Liver (tissue), 9 donors: Measurements from ENCODE around the gene INPP5E. TPM values are rescaled to one million over a fixed set of nuclear protein-coding genes. Genes with fewer than 3 reads are reported as not detected.

Experiments used
- DNase-seq: peaks from one replicate; pipeline ENCODE4 v3.0.0-alpha.2; 2017; ENCODE audit warnings: low spot score
- H3K27ac ChIP-seq, 2 donors: one replicate each; pipeline ENCODE4 v1.7.0; 2013; ENCODE audit warnings: inconsistent platforms in 2 of 2, low read length in 2 of 2, control low read depth in 1 of 2, low read depth in 1 of 2, mild to moderate bottlenecking in 1 of 2
- H3K27me3 ChIP-seq, 4 donors: one replicate each; pipeline versions ENCODE4 v1.6.1 to v1.7.0; 2013; ENCODE audit warnings: low read length in 3 of 4, inconsistent platforms in 1 of 4, mild to moderate bottlenecking in 1 of 4, moderate library complexity in 1 of 4; ENCODE audit not compliant: control insufficient read depth in 4 of 4, insufficient read depth in 4 of 4
- H3K36me3 ChIP-seq, 4 donors: one replicate each; pipeline versions ENCODE4 v1.6.1 to v1.7.0; 2013; ENCODE audit warnings: low read length in 3 of 4, mild to moderate bottlenecking in 3 of 4, low read depth in 1 of 4, moderate library complexity in 1 of 4; ENCODE audit not compliant: control insufficient read depth in 4 of 4, insufficient read depth in 3 of 4
- H3K4me1 ChIP-seq, 4 donors: one replicate each; pipeline versions ENCODE4 v1.6.1 to v1.7.0; 2013; ENCODE audit warnings: low read length in 3 of 4, mild to moderate bottlenecking in 3 of 4, moderate library complexity in 1 of 4; ENCODE audit not compliant: control insufficient read depth in 4 of 4, insufficient read depth in 4 of 4
- H3K4me3 ChIP-seq, 3 donors: one replicate each; pipeline versions ENCODE4 v1.6.1 to v1.7.0; 2013; ENCODE audit warnings: low read length in 3 of 3, control low read depth in 1 of 3, low read depth in 1 of 3, mild to moderate bottlenecking in 1 of 3
- H3K9ac ChIP-seq, 2 donors: one replicate each; pipeline ENCODE4 v1.7.0; 2013; ENCODE audit warnings: low read length in 2 of 2, mild to moderate bottlenecking in 2 of 2, moderate library complexity in 2 of 2, control low read depth in 1 of 2, low read depth in 1 of 2
- H3K9me3 ChIP-seq, 4 donors: one replicate each; pipeline versions ENCODE4 v1.6.1 to v1.7.0; 2013; ENCODE audit warnings: low read length in 3 of 4; ENCODE audit not compliant: control insufficient read depth in 4 of 4
- ATF3 ChIP-seq: IDR thresholded peaks from 2 replicates; pipeline ENCODE4 v1.6.1; 2016; ENCODE audit warnings: antibody characterized with exemption
- EGR1 ChIP-seq, 2 donors: IDR thresholded peaks; 2 replicates each; pipeline ENCODE4 v1.6.1; 2016 to 2018; ENCODE audit warnings: antibody characterized with exemption in 2 of 2, low read depth in 2 of 2
- FOXA1 ChIP-seq: IDR thresholded peaks from 2 replicates; pipeline ENCODE4 v1.6.1; 2016; ENCODE audit warnings: antibody characterized with exemption
- FOXA2 ChIP-seq: IDR thresholded peaks from 2 replicates; pipeline ENCODE4 v1.6.1; 2016; ENCODE audit warnings: antibody characterized with exemption
- GABPA ChIP-seq, 2 donors: IDR thresholded peaks in 1 of 2; conservative IDR thresholded peaks in 1 of 2; 2 replicates each; pipeline ENCODE4 v1.6.1; 2016; ENCODE audit warnings: antibody characterized with exemption in 2 of 2, mild to moderate bottlenecking in 1 of 2, moderate library complexity in 1 of 2
- HNF4A ChIP-seq, 2 donors: conservative IDR thresholded peaks; 2 replicates each; pipeline ENCODE4 v1.6.1; 2016; ENCODE audit warnings: antibody characterized with exemption in 2 of 2, mild to moderate bottlenecking in 2 of 2
- JUND ChIP-seq, 2 donors: IDR thresholded peaks; 2 replicates each; pipeline ENCODE4 v1.6.1; 2016; ENCODE audit warnings: antibody characterized with exemption in 2 of 2
- NR2F2 ChIP-seq: IDR thresholded peaks from 2 replicates; pipeline ENCODE4 v1.6.1; 2016; ENCODE audit warnings: antibody characterized with exemption
- RAD21 ChIP-seq, 2 donors: IDR thresholded peaks; 2 replicates each; pipeline ENCODE4 v1.6.1; 2016; ENCODE audit warnings: antibody characterized with exemption in 2 of 2, mild to moderate bottlenecking in 2 of 2
- RXRA ChIP-seq, 2 donors: IDR thresholded peaks; 2 replicates each; pipeline ENCODE4 v1.6.1; 2017 to 2018; ENCODE audit warnings: antibody characterized with exemption in 2 of 2, mild to moderate bottlenecking in 1 of 2
- SP1 ChIP-seq: IDR thresholded peaks from 2 replicates; pipeline ENCODE4 v1.6.1; 2018; ENCODE audit warnings: antibody characterized with exemption, mild to moderate bottlenecking
- TAF1 ChIP-seq: conservative IDR thresholded peaks from 2 replicates; pipeline ENCODE4 v1.6.1; 2016; ENCODE audit warnings: antibody characterized with exemption, mild to moderate bottlenecking
- YY1 ChIP-seq: IDR thresholded peaks from 2 replicates; pipeline ENCODE4 v1.6.1; 2016; ENCODE audit warnings: antibody characterized with exemption, mild to moderate bottlenecking
- ZBTB33 ChIP-seq: IDR thresholded peaks from 2 replicates; pipeline ENCODE4 v1.6.1; 2016; ENCODE audit warnings: antibody characterized with exemption
- WGBS: extraction: QIAGEN DNeasy Blood & Tissue Kit; methylation state at CpG from one replicate; pipeline ENCODE4 v1.1.7; 2013; 5-methylcytosine and 5-hydroxymethylcytosine counted together
- polyA plus RNA-seq, 2 donors: library from polyadenylated mRNA; stranded (reverse) in 1 of 2; unstranded in 1 of 2; fragments of 200-250 nt in 1 of 2; fragments of >200 nt in 1 of 2; fragmentation: Nextera tagmentation in 1 of 2; extraction: Ambion mirVana in 1 of 2; gene quantifications; one replicate each; pipeline versions ENCODE4 v1.2.1 to v1.2.3, GENCODE V29; 2013 to 2015
- total RNA-seq, 2 donors: library from RNA; depleted of rRNA; stranded (reverse); fragments of >200 nt; gene quantifications; one replicate each; pipeline ENCODE4 v1.2.3, GENCODE V29; 2014
- TF ChIP-seq, protein P1 (sequence below): IDR thresholded peaks from 2 replicates; pipeline ENCODE4 v1.6.1; 2016; ENCODE audit warnings: antibody characterized with exemption, mild to moderate bottlenecking
- TF ChIP-seq, protein P2 (sequence below): IDR thresholded peaks from 2 replicates; pipeline ENCODE4 v1.6.1; 2016; ENCODE audit warnings: antibody characterized with exemption
- TF ChIP-seq, protein P3 (sequence below): fragments of 150-350 bp; IDR thresholded peaks from 2 replicates; pipeline ENCODE4 v1.5.1; 2017; ENCODE audit warnings: improper control_type of control experiment, low read depth, low read length; ENCODE audit not compliant: missing input control
- donor health status: healthy.
- donor health status: healthy.
- donor health status: healthy.
- donor health status: healthy.
- donor health status: healthy.

Gene INPP5E
- total and polyA plus RNA-seq, 4 donors, result 1.0 to 3.3 (median 2.9) TPM

GRCh38 chr9:136470792-136471469, 31.3 kb upstream of the INPP5E start:
- no peak overlapping the region for H3K9ac ChIP-seq
- TF ChIP-seq GABPA (IDR thresholded peaks at IDR 0.05 in 1 of 2, conservative IDR thresholded peaks at IDR 0.05 in 1 of 2), result no peak
- no peak for TF ChIP-seq YY1
- TF ChIP-seq, protein P1, sequence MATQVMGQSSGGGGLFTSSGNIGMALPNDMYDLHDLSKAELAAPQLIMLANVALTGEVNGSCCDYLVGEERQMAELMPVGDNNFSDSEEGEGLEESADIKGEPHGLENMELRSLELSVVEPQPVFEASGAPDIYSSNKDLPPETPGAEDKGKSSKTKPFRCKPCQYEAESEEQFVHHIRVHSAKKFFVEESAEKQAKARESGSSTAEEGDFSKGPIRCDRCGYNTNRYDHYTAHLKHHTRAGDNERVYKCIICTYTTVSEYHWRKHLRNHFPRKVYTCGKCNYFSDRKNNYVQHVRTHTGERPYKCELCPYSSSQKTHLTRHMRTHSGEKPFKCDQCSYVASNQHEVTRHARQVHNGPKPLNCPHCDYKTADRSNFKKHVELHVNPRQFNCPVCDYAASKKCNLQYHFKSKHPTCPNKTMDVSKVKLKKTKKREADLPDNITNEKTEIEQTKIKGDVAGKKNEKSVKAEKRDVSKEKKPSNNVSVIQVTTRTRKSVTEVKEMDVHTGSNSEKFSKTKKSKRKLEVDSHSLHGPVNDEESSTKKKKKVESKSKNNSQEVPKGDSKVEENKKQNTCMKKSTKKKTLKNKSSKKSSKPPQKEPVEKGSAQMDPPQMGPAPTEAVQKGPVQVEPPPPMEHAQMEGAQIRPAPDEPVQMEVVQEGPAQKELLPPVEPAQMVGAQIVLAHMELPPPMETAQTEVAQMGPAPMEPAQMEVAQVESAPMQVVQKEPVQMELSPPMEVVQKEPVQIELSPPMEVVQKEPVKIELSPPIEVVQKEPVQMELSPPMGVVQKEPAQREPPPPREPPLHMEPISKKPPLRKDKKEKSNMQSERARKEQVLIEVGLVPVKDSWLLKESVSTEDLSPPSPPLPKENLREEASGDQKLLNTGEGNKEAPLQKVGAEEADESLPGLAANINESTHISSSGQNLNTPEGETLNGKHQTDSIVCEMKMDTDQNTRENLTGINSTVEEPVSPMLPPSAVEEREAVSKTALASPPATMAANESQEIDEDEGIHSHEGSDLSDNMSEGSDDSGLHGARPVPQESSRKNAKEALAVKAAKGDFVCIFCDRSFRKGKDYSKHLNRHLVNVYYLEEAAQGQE, result no peak
- no peak for TF ChIP-seq FOXA1
- TF ChIP-seq EGR1 (IDR thresholded peaks at IDR 0.05; ENCODE audit: low read depth in 2 of 2), result no peak
- no peaks in the 10 kb centered on the region for H3K4me1 ChIP-seq
- no peaks in the 10 kb centered on the region for H3K9me3 ChIP-seq
- 93% methylated on average over 12 of the region's 12 CpGs for WGBS
- DNase-seq, result no peak
- no peak overlapping the region for H3K27ac ChIP-seq
- H3K27me3 ChIP-seq, result no peaks in the 10 kb centered on the region
- no peak overlapping the region for H3K4me3 ChIP-seq
- peaks cover 50 to 98% (median 70%) of the 10 kb centered on the region in 4 donors for H3K36me3 ChIP-seq

GRCh38 chr9:136470356-136470755, 30.7 kb upstream of the INPP5E start:
- Histone ChIP-seq H3K9ac (no peak overlapping the region), H3K36me3 (peaks cover 50 to 98% (median 71%) of the 10 kb centered on the region in 4 donors), H3K27me3 (no peaks in the 10 kb centered on the region), H3K4me3 (no peak overlapping the region), H3K27ac (no peak overlapping the region), H3K9me3 (no peaks in the 10 kb centered on the region), H3K4me1 (no peaks in the 10 kb centered on the region)
- DNase-seq, result no peak
- WGBS, result 91% methylated on average over 11 of the region's 11 CpGs
- no peak for TF ChIP-seq JUND (IDR thresholded peaks at IDR 0.05)
- TF ChIP-seq TAF1, result no peak
- no peak for TF ChIP-seq NR2F2
- no peak for TF ChIP-seq RAD21 (IDR thresholded peaks at IDR 0.05)
- TF ChIP-seq, protein P2, sequence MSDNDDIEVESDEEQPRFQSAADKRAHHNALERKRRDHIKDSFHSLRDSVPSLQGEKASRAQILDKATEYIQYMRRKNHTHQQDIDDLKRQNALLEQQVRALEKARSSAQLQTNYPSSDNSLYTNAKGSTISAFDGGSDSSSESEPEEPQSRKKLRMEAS, result no peak
- no peak for TF ChIP-seq SP1
- TF ChIP-seq GABPA (IDR thresholded peaks at IDR 0.05 in 1 of 2, conservative IDR thresholded peaks at IDR 0.05 in 1 of 2), result no peak
- no peak for TF ChIP-seq FOXA2
- no peak for TF ChIP-seq ATF3
- TF ChIP-seq RXRA (IDR thresholded peaks at IDR 0.05), result no peak
- no peak for TF ChIP-seq ZBTB33
- no peak for TF ChIP-seq HNF4A (conservative IDR thresholded peaks at IDR 0.05)
- TF ChIP-seq, protein P3, sequence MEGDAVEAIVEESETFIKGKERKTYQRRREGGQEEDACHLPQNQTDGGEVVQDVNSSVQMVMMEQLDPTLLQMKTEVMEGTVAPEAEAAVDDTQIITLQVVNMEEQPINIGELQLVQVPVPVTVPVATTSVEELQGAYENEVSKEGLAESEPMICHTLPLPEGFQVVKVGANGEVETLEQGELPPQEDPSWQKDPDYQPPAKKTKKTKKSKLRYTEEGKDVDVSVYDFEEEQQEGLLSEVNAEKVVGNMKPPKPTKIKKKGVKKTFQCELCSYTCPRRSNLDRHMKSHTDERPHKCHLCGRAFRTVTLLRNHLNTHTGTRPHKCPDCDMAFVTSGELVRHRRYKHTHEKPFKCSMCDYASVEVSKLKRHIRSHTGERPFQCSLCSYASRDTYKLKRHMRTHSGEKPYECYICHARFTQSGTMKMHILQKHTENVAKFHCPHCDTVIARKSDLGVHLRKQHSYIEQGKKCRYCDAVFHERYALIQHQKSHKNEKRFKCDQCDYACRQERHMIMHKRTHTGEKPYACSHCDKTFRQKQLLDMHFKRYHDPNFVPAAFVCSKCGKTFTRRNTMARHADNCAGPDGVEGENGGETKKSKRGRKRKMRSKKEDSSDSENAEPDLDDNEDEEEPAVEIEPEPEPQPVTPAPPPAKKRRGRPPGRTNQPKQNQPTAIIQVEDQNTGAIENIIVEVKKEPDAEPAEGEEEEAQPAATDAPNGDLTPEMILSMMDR, result no peak
